H1 (cell line): ENCODE results near the gene NTNG2. TPM values are rescaled to one million over a fixed set of nuclear protein-coding genes. Genes with fewer than 3 reads are reported as not detected.
A peak's percentile ranks its signal among the peaks of the same experiment; 100 is the strongest.

Experiments
- CTCF ChIA-PET: fragments of 300-600 bp; sonication (Branson Sonifier 250); formaldehyde crosslinking; loops from one replicate; lab custom pipeline; 2021; ENCODE audit not compliant: partially characterized antibody; lab: Charles Lee
- POLR2A ChIA-PET: fragments of 300-600 bp; sonication (Branson Sonifier 250); formaldehyde crosslinking; loops from one replicate; lab custom pipeline; 2021; ENCODE audit warnings: inconsistent platforms; ENCODE audit not compliant: partially characterized antibody; lab: Charles Lee
- DNase-seq, 2 experiments: peaks; one replicate each; pipeline versions ENCODE4 v3.0.0 to v3.0.0-alpha.2; 2010 to 2022; ENCODE audit warnings: low spot score in 2 of 2, low read depth in 1 of 2, mixed read lengths in 1 of 2
- FAIRE-seq: peaks from 2 replicates; lab custom pipeline; 2011; peaks lifted over from hg19 to GRCh38; lab: Jason Lieb, UNC
- H2AFZ ChIP-seq: 2 replicates; pipeline ENCODE4 v1.8.1; 2012; ENCODE audit warnings: low read length, inconsistent platforms
- H2AK5ac ChIP-seq: 2 replicates; pipeline ENCODE4 v1.6.1; 2013; ENCODE audit warnings: low read depth, low read length
- H2BK120ac ChIP-seq: replicated peaks from 2 replicates; pipeline ENCODE3; 2013; ENCODE audit warnings: low read depth, low read length, inconsistent platforms
- H2BK12ac ChIP-seq: 2 replicates; pipeline ENCODE4 v1.6.1; 2013; ENCODE audit warnings: low read depth, low read length
- H2BK15ac ChIP-seq: 2 replicates; pipeline ENCODE4 v1.6.1; 2013; ENCODE audit warnings: low read length
- H2BK20ac ChIP-seq: 2 replicates; pipeline ENCODE4 v1.6.1; 2013; ENCODE audit warnings: low read length
- H2BK5ac ChIP-seq: 2 replicates; pipeline ENCODE4 v1.6.1; 2013; ENCODE audit warnings: low read depth, low read length
- H3K14ac ChIP-seq: 2 replicates; pipeline ENCODE4 v1.6.1; 2013; ENCODE audit warnings: inconsistent platforms; ENCODE audit not compliant: insufficient read length
- H3K18ac ChIP-seq: 2 replicates; pipeline ENCODE4 v1.6.1; 2013; ENCODE audit warnings: low read length; ENCODE audit errors: extremely low read depth
- H3K23ac ChIP-seq: 2 replicates; pipeline ENCODE4 v1.6.1; 2013; ENCODE audit warnings: inconsistent platforms; ENCODE audit not compliant: insufficient read length
- H3K23me2 ChIP-seq: 2 replicates; pipeline ENCODE4 v1.6.1; 2013; ENCODE audit warnings: low read depth, low read length
- H3K27ac ChIP-seq: 2 replicates; pipeline ENCODE4 v1.6.1; 2011; ENCODE audit warnings: low read depth, low read length, inconsistent platforms
- H3K27me3 ChIP-seq, 4 experiments: replicated peaks in 1 of 4; 1 replicate in 1 of 4; 2 replicates in 3 of 4; pipeline versions ENCODE4 v1.6.1 to v1.8.1; 2011 to 2013; ENCODE audit warnings: low read length in 3 of 4, mild to moderate bottlenecking in 3 of 4, inconsistent platforms in 2 of 4, mixed read lengths in 2 of 4, moderate library complexity in 1 of 4; ENCODE audit not compliant: control insufficient read depth in 3 of 4, insufficient read depth in 3 of 4; ENCODE audit errors: extremely low read depth in 1 of 4
- H3K36me3 ChIP-seq, 4 experiments: 2 replicates each; pipeline versions ENCODE4 v1.6.1 to v1.8.1; 2011 to 2013; ENCODE audit warnings: mild to moderate bottlenecking in 4 of 4, low read length in 3 of 4, moderate library complexity in 2 of 4, control low read depth in 1 of 4, inconsistent platforms in 1 of 4; ENCODE audit not compliant: insufficient read depth in 4 of 4, control insufficient read depth in 2 of 4
- H3K4ac ChIP-seq: replicated peaks from 2 replicates; pipeline ENCODE3; 2013; ENCODE audit warnings: low read length, low read depth, mixed read lengths, inconsistent platforms; ENCODE audit not compliant: insufficient read length
- H3K4me1 ChIP-seq, 4 experiments: replicated peaks in 1 of 4; 1 replicate in 1 of 4; 2 replicates in 3 of 4; pipeline versions ENCODE4 v1.6.1 to v1.8.1; 2011 to 2013; ENCODE audit warnings: low read length in 3 of 4, inconsistent platforms in 2 of 4, mixed read lengths in 1 of 4; ENCODE audit not compliant: insufficient read depth in 4 of 4, control insufficient read depth in 3 of 4
- H3K4me2 ChIP-seq, 2 experiments: 2 replicates each; pipeline versions ENCODE4 v1.6.1 to v1.8.1; 2011 to 2013; ENCODE audit warnings: low read depth in 2 of 2, low read length in 2 of 2, control low read depth in 1 of 2, inconsistent platforms in 1 of 2, mild to moderate bottlenecking in 1 of 2; ENCODE audit not compliant: insufficient read depth in 1 of 2
- H3K4me3 ChIP-seq, 4 experiments: fragments of 200-600, 300-600 bp in 1 of 4; sonication (generic), shearing (Covaris generic), sonication (Bioruptor Twin) in 1 of 4; 2 replicates each; pipeline versions ENCODE4 v1.5.1 to v1.8.1; 2011 to 2016; ENCODE audit warnings: low read length in 4 of 4, low read depth in 3 of 4, control low read depth in 2 of 4, inconsistent platforms in 2 of 4, mild to moderate bottlenecking in 2 of 4, mixed read lengths in 1 of 4, moderate library complexity in 1 of 4; ENCODE audit not compliant: insufficient read depth in 2 of 4; ENCODE audit errors: extremely low read depth in 1 of 4
- H3K56ac ChIP-seq: replicated peaks from 2 replicates; pipeline ENCODE3; 2013; ENCODE audit warnings: low read depth, mild to moderate bottlenecking, mixed read lengths, low read length, inconsistent platforms; ENCODE audit not compliant: insufficient read length
- H3K79me1 ChIP-seq: 2 replicates; pipeline ENCODE4 v1.6.1; 2013; ENCODE audit warnings: low read depth, low read length, control low read depth
- H3K79me2 ChIP-seq, 2 experiments: 2 replicates each; pipeline versions ENCODE4 v1.6.1 to v1.8.1; 2012 to 2013; ENCODE audit warnings: low read length in 2 of 2, mild to moderate bottlenecking in 2 of 2, inconsistent platforms in 1 of 2; ENCODE audit not compliant: insufficient read depth in 2 of 2, control insufficient read depth in 1 of 2
- H3K9ac ChIP-seq, 4 experiments: replicated peaks in 1 of 4; 1 replicate in 1 of 4; 2 replicates in 3 of 4; pipeline versions ENCODE4 v1.6.1 to v1.8.1; 2011 to 2013; ENCODE audit warnings: low read depth in 3 of 4, low read length in 3 of 4, control low read depth in 2 of 4, mild to moderate bottlenecking in 2 of 4, moderate library complexity in 2 of 4, inconsistent platforms in 1 of 4; ENCODE audit errors: extremely low read depth in 1 of 4
- H3K9me3 ChIP-seq, 2 experiments: 2 replicates each; pipeline versions ENCODE4 v1.6.1 to v1.8.1; 2012 to 2013; ENCODE audit warnings: mild to moderate bottlenecking in 2 of 2, moderate library complexity in 2 of 2, control low read depth in 1 of 2, inconsistent platforms in 1 of 2, low read depth in 1 of 2, low read length in 1 of 2, mixed read lengths in 1 of 2; ENCODE audit not compliant: insufficient read depth in 2 of 2
- H4K20me1 ChIP-seq, 2 experiments: replicated peaks in 1 of 2; 2 replicates each; pipeline versions ENCODE3 to v1.8.1; 2011 to 2013; ENCODE audit warnings: inconsistent platforms in 2 of 2, low read length in 2 of 2, mild to moderate bottlenecking in 1 of 2; ENCODE audit not compliant: insufficient read depth in 2 of 2, control insufficient read depth in 1 of 2
- H4K5ac ChIP-seq: 2 replicates; pipeline ENCODE4 v1.6.1; 2013; ENCODE audit warnings: low read length, low read depth, mixed read lengths, inconsistent platforms; ENCODE audit not compliant: insufficient read length
- H4K8ac ChIP-seq: 2 replicates; pipeline ENCODE4 v1.8.0; 2013; ENCODE audit warnings: mild to moderate bottlenecking, moderate library complexity, low read length, inconsistent platforms; ENCODE audit not compliant: insufficient read depth; ENCODE audit errors: extremely low read depth
- H4K91ac ChIP-seq: replicated peaks from 2 replicates; pipeline ENCODE3; 2013; ENCODE audit warnings: low read length, mixed read lengths, inconsistent platforms; ENCODE audit not compliant: insufficient read length
- BCL11A ChIP-seq, 2 experiments: IDR thresholded peaks; one replicate each; pipeline ENCODE4 v1.6.1; 2011; ENCODE audit warnings: low read depth in 2 of 2, low read length in 2 of 2, mild to moderate bottlenecking in 2 of 2
- CHD2 ChIP-seq: IDR thresholded peaks from 2 replicates; pipeline ENCODE4 v1.6.1; 2012; ENCODE audit warnings: low read length, improper control_type of control experiment
- KDM5A ChIP-seq: fragments of 200-600 bp; IDR thresholded peaks from 2 replicates; pipeline ENCODE4 v1.7.1; 2012; ENCODE audit warnings: mild to moderate bottlenecking, low read length, inconsistent platforms, mixed read lengths
- MAX ChIP-seq: IDR thresholded peaks from 2 replicates; pipeline ENCODE4 v1.6.1; 2012; ENCODE audit warnings: inconsistent platforms
- PHF8 ChIP-seq: fragments of 200-600 bp; sonication (generic); conservative IDR thresholded peaks from 2 replicates; pipeline ENCODE4 v1.7.1; 2012; ENCODE audit warnings: low read depth, mild to moderate bottlenecking, inconsistent platforms, low read length, moderate library complexity
- POLR2A ChIP-seq, 2 experiments: IDR thresholded peaks; 1 replicate in 1 of 2; 2 replicates in 1 of 2; pipeline ENCODE4 v1.6.1; 2011; ENCODE audit warnings: low read depth in 2 of 2, low read length in 2 of 2, mild to moderate bottlenecking in 2 of 2; ENCODE audit errors: control extremely low read depth in 1 of 2
- RAD21 ChIP-seq, 2 experiments: IDR thresholded peaks in 1 of 2; conservative IDR thresholded peaks in 1 of 2; 2 replicates each; pipeline ENCODE4 v1.6.1; 2011; ENCODE audit warnings: low read depth in 2 of 2, low read length in 2 of 2, improper control_type of control experiment in 1 of 2, inconsistent platforms in 1 of 2, mild to moderate bottlenecking in 1 of 2, moderate library complexity in 1 of 2
- RXRA ChIP-seq: IDR thresholded peaks from 2 replicates; pipeline ENCODE4 v1.6.1; 2011; ENCODE audit warnings: low read depth, mild to moderate bottlenecking, low read length, moderate library complexity; ENCODE audit not compliant: insufficient read depth
- SP2 ChIP-seq: IDR thresholded peaks from 2 replicates; pipeline ENCODE4 v1.6.1; 2012; ENCODE audit warnings: mild to moderate bottlenecking, low read length, inconsistent platforms
- SP4 ChIP-seq: IDR thresholded peaks from 2 replicates; pipeline ENCODE4 v1.6.1; 2012; ENCODE audit warnings: low read length, inconsistent platforms
- SRF ChIP-seq: IDR thresholded peaks from 2 replicates; pipeline ENCODE4 v1.6.1; 2011; ENCODE audit warnings: mild to moderate bottlenecking, low read depth, low read length, moderate library complexity
- WGBS, 2 experiments: shearing (Covaris generic) in 1 of 2; methylation state at CpG; one replicate each; pipeline versions ENCODE4 v1.1.6 to v1.1.7; 2013 to 2015; ENCODE audit warnings: low lambda C conversion rate in 2 of 2, mixed read lengths in 2 of 2, inconsistent platforms in 1 of 2, low coverage in 1 of 2, missing lambda C conversion rate in 1 of 2; ENCODE audit not compliant: insufficient replicate concordance in 2 of 2, insufficient coverage in 1 of 2, insufficient read length in 1 of 2; ENCODE audit errors: extremely low coverage in 1 of 2, missing lambda C conversion rate in 1 of 2; 5-methylcytosine and 5-hydroxymethylcytosine counted together
- polyA plus RNA-seq, 7 experiments: library from polyadenylated mRNA; depleted of rRNA in 3 of 7; stranded (reverse) in 5 of 7; unstranded in 2 of 7; fragments of >200 nt in 5 of 7; fragments of 200-250 nt in 2 of 7; gene quantifications; 1 replicate in 5 of 7; 2 replicates in 1 of 7; 4 replicates in 1 of 7; pipeline versions ENCODE4 v1.2.1 to v1.2.3, GENCODE V29; 2011 to 2013; ENCODE audit warnings: missing spikeins in 2 of 7, mixed read lengths in 2 of 7
- total RNA-seq: library from RNA; stranded (reverse); fragmentation: NEBNext Ultra II Directional; extraction: Animal tissue kit (Norgen Biotek cat#: 25700); gene quantifications from 2 replicates; pipeline ENCODE4 v1.2.1, GENCODE V29; 2021
- TF ChIP-seq, protein P1 (sequence below): IDR thresholded peaks from 2 replicates; pipeline ENCODE4 v1.6.1; 2011; ENCODE audit warnings: low read depth, mild to moderate bottlenecking, low read length; ENCODE audit not compliant: insufficient read depth

Gene NTNG2
- total and polyA plus RNA-seq, 2 of the 8 experiments (the other 6 are each of a cell fraction or from before 2014, with no cell fraction given) = 1.4 to 1.5 TPM

DNA sequence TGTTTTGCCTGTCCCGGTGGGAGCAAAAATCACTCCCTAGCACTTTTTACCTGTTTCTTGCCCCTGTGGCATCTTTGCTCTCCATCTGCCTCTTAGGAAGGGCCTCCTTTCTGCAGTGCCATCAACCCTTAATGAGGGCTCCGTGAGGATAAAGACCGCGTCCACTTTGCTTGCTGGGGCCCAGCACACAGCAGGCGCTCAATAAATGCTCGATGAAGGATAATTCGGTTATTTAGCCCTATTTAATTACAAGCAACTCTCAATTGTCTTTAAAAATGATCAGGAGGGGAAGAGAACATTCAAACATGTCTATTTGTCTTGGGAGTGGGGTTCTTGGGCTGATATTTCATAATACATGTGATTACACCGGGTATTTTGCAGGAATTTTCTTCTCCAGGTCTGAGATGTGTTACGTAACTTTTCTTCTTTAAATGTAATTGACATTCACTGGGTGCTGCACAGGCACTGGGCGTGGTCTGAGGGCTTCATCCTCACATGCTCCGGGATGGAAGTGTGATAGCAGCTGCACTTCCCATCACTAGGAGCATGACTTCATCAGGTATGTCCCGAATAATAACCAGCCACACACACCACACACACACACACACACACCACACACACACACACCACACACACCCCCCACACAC is 19.8 kb upstream of the NTNG2 start:
- Histone ChIP-seq H2BK5ac (no peak overlapping the region), H4K5ac (no peak overlapping the region), H3K4me1 (peaks cover 2 to 13% (median 5%) of the 10 kb centered on the region in 4 experiments; a peak in 6 of 7 replicates), H3K14ac (no peak overlapping the region), H4K20me1 (no peaks in the 10 kb centered on the region), H3K9ac (peak overlapping the region in 1 of 4 experiments; percentile 37; a peak in 2 of 7 replicates), H3K4ac (no peak overlapping the region), H2BK12ac (peak overlapping the region; percentile 35; the same call in 1 of the 2 replicates), H2AK5ac (no peak overlapping the region), H3K4me3 (peak overlapping the region; percentile 39 to 60 (median 50); a peak in 6 of 8 replicates), H3K79me1 (no peaks in the 10 kb centered on the region), H3K36me3 (no peaks in the 10 kb centered on the region), H3K79me2 (no peaks in the 10 kb centered on the region), H2BK20ac (0 out of 2 replicates have a peak overlapping the region, but pooled peaks have one; percentile 10), H3K27ac (no peak overlapping the region), H3K18ac (peak overlapping the region; percentile 75), H2BK120ac (no peak overlapping the region), H3K23me2 (peaks cover 6% of the 10 kb centered on the region; the same call in 1 of the 2 replicates), H2AFZ (peak overlapping the region; percentile 82; the same call in 1 of the 2 replicates), H3K23ac (no peak overlapping the region), H3K4me2 (peak overlapping the region; percentile 71 to 87), H3K56ac (peak overlapping the region; percentile 88), H3K27me3 (peaks cover 0 to 4% (median 0%) of the 10 kb centered on the region in 4 experiments; a peak in 2 of 7 replicates), H4K91ac (peak overlapping the region; percentile 62), H3K9me3 (no peaks in the 10 kb centered on the region), H2BK15ac (no peak overlapping the region), H4K8ac (no peak overlapping the region)
- WGBS, 2 experiments = 66% methylated on average over 12 of the region's 12 CpGs; no CpG with 5 or more reads in 1 of the 2 experiments
- POLR2A ChIA-PET = interaction anchor here (0.6 to 2.3 kb wide), 3 partner anchors 12 to 43 kb away, joined by 3 to 10 read pairs (median 3); no protein-coding TSS in a partner anchor
- FAIRE-seq (no peak), DNase-seq (no peak)
- CTCF ChIA-PET = interaction anchor here (1.2 to 2.7 kb wide), 6 partner anchors 10 to 304 kb away, joined by 3 to 9 read pairs (median 5); no protein-coding TSS in a partner anchor
- TF ChIP-seq KDM5A (no peak), SP2 (no peak), SP4 (no peak), POLR2A (IDR thresholded peaks at IDR 0.05; ENCODE audit: control extremely low read depth in 1 of 2, low read depth in 2 of 2, low read length in 2 of 2) (no peak), PHF8 (no peak), SRF (no peak), BCL11A (IDR thresholded peaks at IDR 0.05; ENCODE audit: low read depth in 2 of 2, low read length in 2 of 2) (no peak), CHD2 (no peak), RAD21 (IDR thresholded peaks at IDR 0.05 in 1 of 2, conservative IDR thresholded peaks at IDR 0.05 in 1 of 2; ENCODE audit: low read depth in 2 of 2, low read length in 2 of 2) (no peak), MAX (no peak), RXRA (no peak)
- TF ChIP-seq, protein P1, sequence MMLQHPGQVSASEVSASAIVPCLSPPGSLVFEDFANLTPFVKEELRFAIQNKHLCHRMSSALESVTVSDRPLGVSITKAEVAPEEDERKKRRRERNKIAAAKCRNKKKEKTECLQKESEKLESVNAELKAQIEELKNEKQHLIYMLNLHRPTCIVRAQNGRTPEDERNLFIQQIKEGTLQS = no peak
